Measurements from ENCODE around the gene NHSL1. TPM values are rescaled to one million over a fixed set of nuclear protein-coding genes. Genes with fewer than 3 reads are reported as not detected.

NHSL1 gene
- total and polyA plus RNA-seq, 9 donors: 0.84 to 7.1 (median 2.6) TPM

GRCh38 chr6:138510093-138510492 lies 10.8 kb upstream of the NHSL1 start:
- 49 to 56% (median 54%) methylated on average over 3 of the region's 3 CpGs for WGBS, 3 donors
- intact Hi-C loops (cut with DNase I): loop anchor here in 1 of 4 donors (10.0 kb wide), 1 partner anchor 395 kb away; no protein-coding TSS in a partner anchor

DNA sequence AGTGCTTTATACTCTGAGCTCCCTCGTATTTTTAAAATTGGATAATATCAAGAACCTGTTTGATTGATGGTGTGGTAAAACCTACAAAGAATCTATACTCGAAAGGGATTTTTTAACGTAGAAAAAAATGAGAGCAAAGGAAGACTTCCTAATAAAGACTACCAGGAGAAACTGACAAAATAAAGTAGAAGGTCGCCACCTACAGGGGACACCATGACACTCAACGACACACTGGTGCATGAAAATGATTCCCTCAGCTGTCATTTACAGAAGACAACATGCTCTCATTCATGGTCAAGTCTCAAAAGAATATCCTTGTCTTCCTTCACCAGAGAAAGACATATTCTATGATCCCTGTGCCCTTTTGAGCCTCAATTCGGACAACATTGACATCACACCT lies 10.1 kb upstream of the NHSL1 start:
- TF ChIP-seq POLR2A (IDR thresholded peaks at IDR 0.05) (no peak), EP300 (IDR thresholded peaks at IDR 0.05) (no peak)
- TF ChIP-seq, protein P1, sequence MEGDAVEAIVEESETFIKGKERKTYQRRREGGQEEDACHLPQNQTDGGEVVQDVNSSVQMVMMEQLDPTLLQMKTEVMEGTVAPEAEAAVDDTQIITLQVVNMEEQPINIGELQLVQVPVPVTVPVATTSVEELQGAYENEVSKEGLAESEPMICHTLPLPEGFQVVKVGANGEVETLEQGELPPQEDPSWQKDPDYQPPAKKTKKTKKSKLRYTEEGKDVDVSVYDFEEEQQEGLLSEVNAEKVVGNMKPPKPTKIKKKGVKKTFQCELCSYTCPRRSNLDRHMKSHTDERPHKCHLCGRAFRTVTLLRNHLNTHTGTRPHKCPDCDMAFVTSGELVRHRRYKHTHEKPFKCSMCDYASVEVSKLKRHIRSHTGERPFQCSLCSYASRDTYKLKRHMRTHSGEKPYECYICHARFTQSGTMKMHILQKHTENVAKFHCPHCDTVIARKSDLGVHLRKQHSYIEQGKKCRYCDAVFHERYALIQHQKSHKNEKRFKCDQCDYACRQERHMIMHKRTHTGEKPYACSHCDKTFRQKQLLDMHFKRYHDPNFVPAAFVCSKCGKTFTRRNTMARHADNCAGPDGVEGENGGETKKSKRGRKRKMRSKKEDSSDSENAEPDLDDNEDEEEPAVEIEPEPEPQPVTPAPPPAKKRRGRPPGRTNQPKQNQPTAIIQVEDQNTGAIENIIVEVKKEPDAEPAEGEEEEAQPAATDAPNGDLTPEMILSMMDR (IDR thresholded peaks at IDR 0.05): no peak
- no peak overlapping the region for H3K27ac ChIP-seq
- no peaks in the 10 kb centered on the region for H3K27me3 ChIP-seq
- no peak overlapping the region for H3K4me3 ChIP-seq
- no peaks in the 10 kb centered on the region for H3K4me1 ChIP-seq (ENCODE audit: insufficient read depth)
- WGBS, 3 donors: 34 to 45% (median 39%) methylated on average over 6 of the region's 6 CpGs
- H3K9me3 ChIP-seq: no peaks in the 10 kb centered on the region
- H3K36me3 ChIP-seq: no peaks in the 10 kb centered on the region
- DNase-seq: no peak
- intact Hi-C loops (cut with DNase I): no loop called here

More at GRCh38 chr6:138510093-138510492, 10.8 kb upstream of the NHSL1 start:
- Histone ChIP-seq H3K27ac (no peak overlapping the region), H3K27me3 (no peaks in the 10 kb centered on the region), H3K4me1 (ENCODE audit: insufficient read depth) (no peaks in the 10 kb centered on the region), H3K9me3 (no peaks in the 10 kb centered on the region), H3K36me3 (no peaks in the 10 kb centered on the region), H3K4me3 (no peak overlapping the region)
- no peak for DNase-seq
- TF ChIP-seq POLR2A (IDR thresholded peaks at IDR 0.05) (no peak), EP300 (IDR thresholded peaks at IDR 0.05) (no peak)
- TF ChIP-seq, protein P1 (IDR thresholded peaks at IDR 0.05): no peak

GRCh38 chr6:138508676-138508988 lies 9.3 kb upstream of the NHSL1 start:
- DNase-seq: no peak
- H3K4me3 ChIP-seq: no peak overlapping the region
- no peaks in the 10 kb centered on the region for H3K9me3 ChIP-seq
- TF ChIP-seq POLR2A (IDR thresholded peaks at IDR 0.05) (no peak), EP300 (IDR thresholded peaks at IDR 0.05) (no peak)
- TF ChIP-seq, protein P1 (IDR thresholded peaks at IDR 0.05): no peak
- intact Hi-C loops (cut with DNase I): no loop called here
- 94 to 97% (median 97%) methylated on average over 2 of the region's 2 CpGs for WGBS, 3 donors
- no peaks in the 10 kb centered on the region for H3K27me3 ChIP-seq
- no peak overlapping the region for H3K27ac ChIP-seq
- H3K4me1 ChIP-seq (ENCODE audit: insufficient read depth): no peaks in the 10 kb centered on the region
- no peaks in the 10 kb centered on the region for H3K36me3 ChIP-seq

GRCh38 chr6:138507977-138508675 lies 8.8 kb upstream of the NHSL1 start:
- no peak for DNase-seq
- WGBS, 3 donors: 93 to 94% (median 93%) methylated on average over 7 of the region's 7 CpGs
- H3K27ac ChIP-seq: no peak overlapping the region
- no peaks in the 10 kb centered on the region for H3K36me3 ChIP-seq
- H3K27me3 ChIP-seq: no peaks in the 10 kb centered on the region
- no peaks in the 10 kb centered on the region for H3K4me1 ChIP-seq (ENCODE audit: insufficient read depth)
- TF ChIP-seq, protein P1 (IDR thresholded peaks at IDR 0.05): no peak
- no peak for TF ChIP-seq POLR2A (IDR thresholded peaks at IDR 0.05)
- no peak for TF ChIP-seq EP300 (IDR thresholded peaks at IDR 0.05)
- intact Hi-C loops (cut with DNase I): no loop called here
- no peak overlapping the region for H3K4me3 ChIP-seq
- no peaks in the 10 kb centered on the region for H3K9me3 ChIP-seq

Measured in ovary (tissue), 9 donors.